Measurements from ENCODE around the gene DNAH1.

DNA sequence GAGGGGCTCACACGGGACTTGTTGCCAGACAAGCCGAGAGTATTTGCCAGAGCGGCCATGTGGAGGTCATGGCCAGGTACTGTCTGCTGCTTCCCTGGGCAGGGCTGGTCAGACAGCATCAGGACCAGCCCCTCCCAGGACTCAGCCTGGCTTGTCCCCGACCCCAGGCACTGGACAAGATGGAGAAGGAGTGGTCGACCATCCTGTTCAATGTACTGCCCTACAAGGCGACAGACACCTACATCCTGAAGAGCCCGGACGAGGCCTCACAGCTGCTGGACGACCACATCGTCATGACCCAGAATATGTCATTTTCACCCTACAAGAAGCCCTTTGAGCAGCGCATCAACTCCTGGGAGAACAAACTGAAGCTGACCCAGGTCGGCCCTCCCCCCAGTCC is 38.6 kb downstream of the DNAH1 start:
- TF ChIP-seq, protein P1, sequence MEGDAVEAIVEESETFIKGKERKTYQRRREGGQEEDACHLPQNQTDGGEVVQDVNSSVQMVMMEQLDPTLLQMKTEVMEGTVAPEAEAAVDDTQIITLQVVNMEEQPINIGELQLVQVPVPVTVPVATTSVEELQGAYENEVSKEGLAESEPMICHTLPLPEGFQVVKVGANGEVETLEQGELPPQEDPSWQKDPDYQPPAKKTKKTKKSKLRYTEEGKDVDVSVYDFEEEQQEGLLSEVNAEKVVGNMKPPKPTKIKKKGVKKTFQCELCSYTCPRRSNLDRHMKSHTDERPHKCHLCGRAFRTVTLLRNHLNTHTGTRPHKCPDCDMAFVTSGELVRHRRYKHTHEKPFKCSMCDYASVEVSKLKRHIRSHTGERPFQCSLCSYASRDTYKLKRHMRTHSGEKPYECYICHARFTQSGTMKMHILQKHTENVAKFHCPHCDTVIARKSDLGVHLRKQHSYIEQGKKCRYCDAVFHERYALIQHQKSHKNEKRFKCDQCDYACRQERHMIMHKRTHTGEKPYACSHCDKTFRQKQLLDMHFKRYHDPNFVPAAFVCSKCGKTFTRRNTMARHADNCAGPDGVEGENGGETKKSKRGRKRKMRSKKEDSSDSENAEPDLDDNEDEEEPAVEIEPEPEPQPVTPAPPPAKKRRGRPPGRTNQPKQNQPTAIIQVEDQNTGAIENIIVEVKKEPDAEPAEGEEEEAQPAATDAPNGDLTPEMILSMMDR (conservative IDR thresholded peaks at IDR 0.05; ENCODE audit: low read length): no peak
- TF ChIP-seq EZH2phosphoT487 (IDR thresholded peaks at IDR 0.05; ENCODE audit: borderline replicate concordance, low read depth, low read length): no peak
